Measurements from ENCODE around the gene ATF4.

ATF4 gene

DNA sequence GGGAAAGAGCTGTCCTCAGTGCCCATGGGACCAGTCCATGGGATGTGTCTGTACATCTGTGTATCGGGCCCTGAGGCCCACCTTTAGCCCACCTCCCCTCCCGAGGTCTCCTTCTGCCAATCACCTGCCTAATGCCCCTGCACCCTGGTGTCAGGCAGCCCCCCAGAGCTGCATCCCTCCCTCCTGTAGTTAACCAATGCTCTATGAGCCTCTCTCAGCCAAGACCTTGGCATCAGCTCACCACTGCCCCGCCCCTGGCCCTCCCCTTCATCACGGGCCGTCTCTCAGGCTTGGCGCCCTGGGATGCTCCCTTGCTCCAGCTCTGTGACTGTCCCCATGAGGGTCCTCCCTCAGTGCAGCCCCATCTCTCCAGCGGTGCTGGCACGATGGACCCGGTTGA lies 45.0 kb upstream of the ATF4 start:
- CTCF ChIA-PET = interaction anchor here (1.2 to 6.2 kb wide), 4 partner anchors 17 to 54 kb away, joined by 5 to 46 read pairs (median 6); no protein-coding TSS in a partner anchor
- DNase-seq (ENCODE audit: extremely low spot score) = no peak
- POLR2A ChIA-PET = no interaction called here

GRCh38 chr22:39475902-39476301 lies 44.5 kb upstream of the ATF4 start:
- TF ChIP-seq, protein P1, sequence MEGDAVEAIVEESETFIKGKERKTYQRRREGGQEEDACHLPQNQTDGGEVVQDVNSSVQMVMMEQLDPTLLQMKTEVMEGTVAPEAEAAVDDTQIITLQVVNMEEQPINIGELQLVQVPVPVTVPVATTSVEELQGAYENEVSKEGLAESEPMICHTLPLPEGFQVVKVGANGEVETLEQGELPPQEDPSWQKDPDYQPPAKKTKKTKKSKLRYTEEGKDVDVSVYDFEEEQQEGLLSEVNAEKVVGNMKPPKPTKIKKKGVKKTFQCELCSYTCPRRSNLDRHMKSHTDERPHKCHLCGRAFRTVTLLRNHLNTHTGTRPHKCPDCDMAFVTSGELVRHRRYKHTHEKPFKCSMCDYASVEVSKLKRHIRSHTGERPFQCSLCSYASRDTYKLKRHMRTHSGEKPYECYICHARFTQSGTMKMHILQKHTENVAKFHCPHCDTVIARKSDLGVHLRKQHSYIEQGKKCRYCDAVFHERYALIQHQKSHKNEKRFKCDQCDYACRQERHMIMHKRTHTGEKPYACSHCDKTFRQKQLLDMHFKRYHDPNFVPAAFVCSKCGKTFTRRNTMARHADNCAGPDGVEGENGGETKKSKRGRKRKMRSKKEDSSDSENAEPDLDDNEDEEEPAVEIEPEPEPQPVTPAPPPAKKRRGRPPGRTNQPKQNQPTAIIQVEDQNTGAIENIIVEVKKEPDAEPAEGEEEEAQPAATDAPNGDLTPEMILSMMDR (IDR thresholded peaks at IDR 0.05; ENCODE audit: control extremely low read depth, extremely low read depth, low read depth, missing control alignments) = no peak
- ChIA-PET POLR2A (no interaction called here), CTCF (interaction anchor here (1.0 to 6.2 kb wide), 4 partner anchors 16 to 143 kb away, joined by 3 to 46 read pairs (median 6); no protein-coding TSS in a partner anchor)
- DNase-seq (ENCODE audit: extremely low spot score) = no peak

More for the DNA sequence above, 45.0 kb upstream of the ATF4 start:
- TF ChIP-seq, protein P1 (IDR thresholded peaks at IDR 0.05; ENCODE audit: control extremely low read depth, extremely low read depth, low read depth, missing control alignments) = no peak

GRCh38 chr22:39476664-39477063 lies 43.7 kb upstream of the ATF4 start:
- ChIA-PET POLR2A (no interaction called here), CTCF (interaction anchor here (0.8 to 6.2 kb wide), 5 partner anchors 16 to 144 kb away, joined by 3 to 46 read pairs (median 5); no protein-coding TSS in a partner anchor)
- TF ChIP-seq, protein P1 (IDR thresholded peaks at IDR 0.05; ENCODE audit: control extremely low read depth, extremely low read depth, low read depth, missing control alignments) = no peak
- no peak for DNase-seq (ENCODE audit: extremely low spot score)

GRCh38 chr22:39477542-39477941 lies 42.8 kb upstream of the ATF4 start:
- TF ChIP-seq, protein P1 (IDR thresholded peaks at IDR 0.05; ENCODE audit: control extremely low read depth, extremely low read depth, low read depth, missing control alignments) = no peak
- ChIA-PET CTCF (interaction anchor here (0.8 to 6.2 kb wide), 4 partner anchors 15 to 55 kb away, joined by 3 to 46 read pairs (median 4); partner anchors contain the start of gene RPS19BP1), POLR2A (no interaction called here)
- DNase-seq (ENCODE audit: extremely low spot score) = no peak

DNA sequence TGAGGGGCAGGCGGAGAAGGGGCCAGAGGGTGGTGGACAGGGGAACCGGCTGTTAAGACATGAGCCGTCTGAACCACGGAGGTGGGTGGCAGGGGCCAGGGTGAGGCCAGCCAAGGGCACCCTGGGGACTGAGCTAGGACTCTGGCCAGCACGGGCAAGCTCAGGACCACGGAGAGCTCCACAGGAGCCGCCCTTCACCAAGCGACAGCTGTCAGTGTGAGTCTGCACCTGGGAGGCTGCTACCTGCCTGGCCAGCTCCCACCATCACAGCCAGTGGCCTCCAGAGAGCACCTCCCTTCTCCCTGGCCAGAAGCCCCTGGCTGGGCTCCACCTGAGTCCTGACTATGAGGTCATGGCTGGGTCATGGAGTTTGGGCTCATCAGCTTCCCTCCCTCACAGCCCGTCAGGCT lies 41.9 kb upstream of the ATF4 start:
- CTCF ChIA-PET = interaction anchor here (1.0 to 6.2 kb wide), 7 partner anchors 12 to 54 kb away, joined by 3 to 46 read pairs (median 4); partner anchors contain the start of gene RPS19BP1
- POLR2A ChIA-PET = interaction anchor here (0.5 kb wide), 1 partner anchor 1903 kb away, joined by 3 read pairs; no protein-coding TSS in a partner anchor
- DNase-seq (ENCODE audit: extremely low spot score) = no peak
- TF ChIP-seq, protein P1 (IDR thresholded peaks at IDR 0.05; ENCODE audit: control extremely low read depth, extremely low read depth, low read depth, missing control alignments) = no peak

DNA sequence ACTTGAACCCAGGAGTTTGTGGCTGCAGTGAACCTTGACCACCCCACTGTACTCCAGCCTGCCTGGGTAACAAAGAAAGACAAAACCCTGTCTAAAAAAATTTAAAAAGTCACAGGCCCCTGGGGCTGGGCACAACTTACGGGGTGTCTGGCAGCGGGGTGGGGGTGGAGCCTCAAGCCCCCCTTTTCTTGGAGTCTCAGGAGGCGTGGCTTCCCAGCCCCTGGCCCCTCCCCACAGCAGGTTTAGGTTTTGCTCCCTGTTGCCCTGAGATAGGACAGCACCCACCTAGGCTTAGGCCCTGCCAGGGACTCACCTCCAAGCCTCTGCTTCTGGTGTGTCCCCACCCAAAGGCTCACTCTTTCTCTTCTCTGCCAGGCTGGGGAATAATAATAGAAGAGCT lies 41.1 kb upstream of the ATF4 start:
- POLR2A ChIA-PET = no interaction called here
- CTCF ChIA-PET = interaction anchor here (1.1 to 6.2 kb wide), 5 partner anchors 13 to 49 kb away, joined by 3 to 46 read pairs (median 7); no protein-coding TSS in a partner anchor
- DNase-seq (ENCODE audit: extremely low spot score) = no peak
- TF ChIP-seq, protein P1 (IDR thresholded peaks at IDR 0.05; ENCODE audit: control extremely low read depth, extremely low read depth, low read depth, missing control alignments) = no peak
